NCI-H1436 treated with DMSO at 0.1 percent for 48 hours (cell line): Measurements from ENCODE around the gene DIO2.

ENCODE experiments used
- DNase-seq: peaks from one replicate; lab custom pipeline; 2025; lab: John Stamatoyannopoulos, UW

DIO2 gene

GRCh38 chr14:80167793-80168448, 43.4 kb downstream of the DIO2 start:
- no peak for DNase-seq

- DNase-seq = no peak
These were observed 46.1 kb downstream of the DIO2 start for GRCh38 chr14:80164991-80165721.

GRCh38 chr14:80152763-80153162, 58.5 kb downstream of the DIO2 start:
- no peak for DNase-seq

GRCh38 chr14:80152166-80152565, 59.1 kb downstream of the DIO2 start:
- no peak for DNase-seq

- DNase-seq = no peak
These were observed 61.0 kb downstream of the DIO2 start for GRCh38 chr14:80150301-80150700.
